ENCODE data around the gene NLGN4Y.

Gene NLGN4Y

GRCh38 chrY:14679181-14679580, 154.9 kb downstream of the NLGN4Y start:
- Histone ChIP-seq H3K4me1 (ENCODE audit: control insufficient read depth, insufficient read depth, low read length) (no peaks in the 10 kb centered on the region), H3K27me3 (ENCODE audit: control insufficient read depth, insufficient read depth, low read length) (no peaks in the 10 kb centered on the region), H3K9ac (ENCODE audit: low read depth, low read length) (no peak overlapping the region), H3K4me2 (ENCODE audit: low read length) (no peak overlapping the region), H3K4me3 (ENCODE audit: low read length) (no peak overlapping the region), H3K9me3 (replicated peaks; ENCODE audit: low read length) (no peaks in the 10 kb centered on the region), H3K36me3 (ENCODE audit: insufficient read depth, low read length) (no peaks in the 10 kb centered on the region)

GRCh38 chrY:14694543-14694942, 170.2 kb downstream of the NLGN4Y start:
- H3K27me3 ChIP-seq (ENCODE audit: control insufficient read depth, insufficient read depth, low read length): no peaks in the 10 kb centered on the region
- no peak overlapping the region for H3K4me3 ChIP-seq (ENCODE audit: low read length)
- H3K36me3 ChIP-seq (ENCODE audit: insufficient read depth, low read length): no peaks in the 10 kb centered on the region
- H3K4me1 ChIP-seq (ENCODE audit: control insufficient read depth, insufficient read depth, low read length): no peaks in the 10 kb centered on the region
- H3K9ac ChIP-seq (ENCODE audit: low read depth, low read length): no peak overlapping the region
- H3K9me3 ChIP-seq (replicated peaks; ENCODE audit: low read length): no peaks in the 10 kb centered on the region
- H3K4me2 ChIP-seq (ENCODE audit: low read length): no peak overlapping the region

DNA sequence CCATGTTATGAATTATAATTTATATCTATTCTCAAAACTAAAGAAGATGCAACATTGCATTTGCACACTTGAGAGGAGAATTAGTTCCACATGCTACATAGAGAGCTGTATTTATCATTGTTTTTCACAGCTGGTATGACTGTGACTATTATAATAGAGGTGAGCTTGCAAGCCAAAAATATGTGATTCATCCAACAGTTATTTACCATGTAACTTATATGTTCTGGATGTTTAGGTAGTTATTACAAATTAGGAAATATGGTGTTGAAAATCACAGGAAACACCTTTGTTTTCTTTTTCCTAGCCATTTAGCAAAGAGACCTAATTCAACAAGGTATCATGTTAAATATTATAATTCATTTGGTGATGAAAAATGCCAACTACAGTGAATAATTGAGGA, 183.8 kb downstream of the NLGN4Y start:
- H3K4me3 ChIP-seq (ENCODE audit: low read length): no peak overlapping the region

DNA sequence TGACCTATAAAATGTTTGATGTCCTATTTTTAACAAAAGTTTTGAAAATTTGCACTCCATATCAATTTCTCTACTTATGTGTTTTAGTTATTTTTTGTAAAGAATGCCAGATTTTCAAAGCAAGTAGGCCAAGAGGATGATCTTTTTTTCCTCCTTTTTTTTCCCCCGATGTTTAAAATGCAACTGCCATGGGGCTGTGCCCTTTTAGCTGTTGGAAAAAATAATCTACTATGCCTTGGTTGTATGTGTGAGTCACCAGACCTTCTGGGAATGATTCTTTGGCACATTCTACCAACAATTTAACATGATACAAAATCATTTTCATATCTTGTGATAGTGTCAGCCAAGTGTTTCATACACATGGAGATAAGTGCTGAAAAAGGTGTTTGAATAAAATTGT, 217.3 kb downstream of the NLGN4Y start:
- no peak overlapping the region for H3K4me2 ChIP-seq (ENCODE audit: low read length)
- no peak overlapping the region for H3K9ac ChIP-seq (ENCODE audit: low read depth, low read length)
- H3K4me1 ChIP-seq (ENCODE audit: control insufficient read depth, insufficient read depth, low read length): no peaks in the 10 kb centered on the region
- H3K36me3 ChIP-seq (ENCODE audit: insufficient read depth, low read length): no peaks in the 10 kb centered on the region
- H3K27me3 ChIP-seq (ENCODE audit: control insufficient read depth, insufficient read depth, low read length): no peaks in the 10 kb centered on the region
- H3K9me3 ChIP-seq (replicated peaks; ENCODE audit: low read length): no peaks in the 10 kb centered on the region
- no peak overlapping the region for H3K4me3 ChIP-seq (ENCODE audit: low read length)

More for the DNA sequence above, 183.8 kb downstream of the NLGN4Y start:
- H3K4me2 ChIP-seq (ENCODE audit: low read length): no peak overlapping the region
- no peaks in the 10 kb centered on the region for H3K36me3 ChIP-seq (ENCODE audit: insufficient read depth, low read length)
- no peak overlapping the region for H3K9ac ChIP-seq (ENCODE audit: low read depth, low read length)
- H3K27me3 ChIP-seq (ENCODE audit: control insufficient read depth, insufficient read depth, low read length): no peaks in the 10 kb centered on the region
- H3K9me3 ChIP-seq (replicated peaks; ENCODE audit: low read length): no peaks in the 10 kb centered on the region
- H3K4me1 ChIP-seq (ENCODE audit: control insufficient read depth, insufficient read depth, low read length): no peaks in the 10 kb centered on the region

DNA sequence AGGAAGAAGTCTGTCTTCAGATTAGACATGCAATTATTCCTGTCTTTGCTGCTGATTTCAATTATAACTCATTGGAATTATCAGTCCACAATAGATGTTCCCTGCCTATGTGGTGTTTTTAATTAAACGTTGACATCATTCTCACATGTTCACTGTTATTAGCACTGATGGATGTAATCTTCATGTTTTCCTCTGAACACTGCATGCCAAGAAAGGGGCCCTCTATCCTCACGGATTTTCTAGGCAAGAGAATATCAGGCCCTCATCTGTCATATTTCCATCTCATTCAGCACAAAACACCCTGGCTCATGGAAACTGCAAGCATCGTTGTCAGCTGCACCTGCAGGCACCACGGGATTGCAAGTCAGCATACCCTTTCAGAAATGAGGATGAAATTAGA, 224.0 kb downstream of the NLGN4Y start:
- Histone ChIP-seq H3K9me3 (replicated peaks; ENCODE audit: low read length) (no peaks in the 10 kb centered on the region), H3K4me2 (ENCODE audit: low read length) (no peak overlapping the region), H3K36me3 (ENCODE audit: insufficient read depth, low read length) (no peaks in the 10 kb centered on the region), H3K4me1 (ENCODE audit: control insufficient read depth, insufficient read depth, low read length) (no peaks in the 10 kb centered on the region), H3K4me3 (ENCODE audit: low read length) (no peak overlapping the region), H3K27me3 (ENCODE audit: control insufficient read depth, insufficient read depth, low read length) (no peaks in the 10 kb centered on the region), H3K9ac (ENCODE audit: low read depth, low read length) (no peak overlapping the region)

DNA sequence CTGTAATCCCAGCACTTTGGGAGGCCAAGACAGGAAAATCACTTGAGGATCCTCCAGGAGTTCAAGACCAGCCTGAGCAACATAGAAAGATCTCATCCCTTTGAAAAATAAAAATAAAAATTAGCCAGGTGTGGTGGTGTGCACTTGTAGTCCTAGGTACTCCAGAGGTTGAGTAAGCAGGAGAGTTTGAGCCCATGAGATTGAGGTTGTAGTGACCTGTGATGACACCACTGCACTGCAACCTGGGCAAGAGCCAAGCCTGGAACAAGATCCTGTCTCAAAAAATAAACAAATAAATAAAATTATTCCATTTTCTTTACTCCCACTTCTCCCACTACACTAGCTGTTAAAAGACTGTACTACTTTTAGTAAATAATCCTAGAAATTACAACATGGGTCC, 231.2 kb downstream of the NLGN4Y start:
- Histone ChIP-seq H3K4me2 (ENCODE audit: low read length) (no peak overlapping the region), H3K36me3 (ENCODE audit: insufficient read depth, low read length) (no peaks in the 10 kb centered on the region), H3K4me1 (ENCODE audit: control insufficient read depth, insufficient read depth, low read length) (no peaks in the 10 kb centered on the region), H3K27me3 (ENCODE audit: control insufficient read depth, insufficient read depth, low read length) (no peaks in the 10 kb centered on the region), H3K9me3 (replicated peaks; ENCODE audit: low read length) (no peaks in the 10 kb centered on the region), H3K9ac (ENCODE audit: low read depth, low read length) (no peak overlapping the region), H3K4me3 (ENCODE audit: low read length) (no peak overlapping the region)

DNA sequence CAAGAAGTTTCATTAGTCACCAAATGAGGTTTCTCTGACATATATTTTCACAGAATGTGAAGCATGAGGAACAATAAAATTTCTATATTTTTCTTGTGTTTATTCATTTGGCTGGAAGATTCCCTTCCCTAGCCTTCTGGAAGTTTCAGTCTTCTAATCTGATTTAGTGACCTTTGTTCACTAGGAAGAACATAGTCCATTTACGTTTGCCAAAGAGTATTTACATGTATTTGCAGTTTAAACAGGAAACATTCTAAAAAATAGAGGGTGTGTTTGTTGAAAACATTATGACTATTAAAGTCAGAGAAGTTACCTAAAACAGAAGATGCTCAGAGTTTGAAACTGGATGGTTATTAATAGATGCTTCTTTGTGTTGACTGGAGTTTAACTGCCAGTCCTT, 238.6 kb downstream of the NLGN4Y start:
- Histone ChIP-seq H3K36me3 (ENCODE audit: insufficient read depth, low read length) (no peaks in the 10 kb centered on the region), H3K9ac (ENCODE audit: low read depth, low read length) (no peak overlapping the region), H3K27me3 (ENCODE audit: control insufficient read depth, insufficient read depth, low read length) (no peaks in the 10 kb centered on the region), H3K4me1 (ENCODE audit: control insufficient read depth, insufficient read depth, low read length) (no peaks in the 10 kb centered on the region), H3K9me3 (replicated peaks; ENCODE audit: low read length) (no peaks in the 10 kb centered on the region), H3K4me2 (ENCODE audit: low read length) (no peak overlapping the region), H3K4me3 (ENCODE audit: low read length) (no peak overlapping the region)

GRCh38 chrY:14763600-14763999, 239.3 kb downstream of the NLGN4Y start:
- Histone ChIP-seq H3K4me1 (ENCODE audit: control insufficient read depth, insufficient read depth, low read length) (no peaks in the 10 kb centered on the region), H3K9ac (ENCODE audit: low read depth, low read length) (no peak overlapping the region), H3K4me3 (ENCODE audit: low read length) (no peak overlapping the region), H3K36me3 (ENCODE audit: insufficient read depth, low read length) (no peaks in the 10 kb centered on the region), H3K27me3 (ENCODE audit: control insufficient read depth, insufficient read depth, low read length) (no peaks in the 10 kb centered on the region), H3K9me3 (replicated peaks; ENCODE audit: low read length) (no peaks in the 10 kb centered on the region), H3K4me2 (ENCODE audit: low read length) (no peak overlapping the region)

- H3K36me3 ChIP-seq (ENCODE audit: insufficient read depth, low read length): no peaks in the 10 kb centered on the region
- H3K4me3 ChIP-seq (ENCODE audit: low read length): no peak overlapping the region
- H3K4me2 ChIP-seq (ENCODE audit: low read length): no peak overlapping the region
- H3K9ac ChIP-seq (ENCODE audit: low read depth, low read length): no peak overlapping the region
- no peaks in the 10 kb centered on the region for H3K27me3 ChIP-seq (ENCODE audit: control insufficient read depth, insufficient read depth, low read length)
- no peaks in the 10 kb centered on the region for H3K9me3 ChIP-seq (replicated peaks; ENCODE audit: low read length)
- no peaks in the 10 kb centered on the region for H3K4me1 ChIP-seq (ENCODE audit: control insufficient read depth, insufficient read depth, low read length)
Measured at GRCh38 chrY:14778208-14778607, 253.9 kb downstream of the NLGN4Y start.

- no peaks in the 10 kb centered on the region for H3K36me3 ChIP-seq (ENCODE audit: insufficient read depth, low read length)
- no peaks in the 10 kb centered on the region for H3K4me1 ChIP-seq (ENCODE audit: control insufficient read depth, insufficient read depth, low read length)
- no peak overlapping the region for H3K4me3 ChIP-seq (ENCODE audit: low read length)
- H3K9ac ChIP-seq (ENCODE audit: low read depth, low read length): no peak overlapping the region
- no peaks in the 10 kb centered on the region for H3K9me3 ChIP-seq (replicated peaks; ENCODE audit: low read length)
- no peak overlapping the region for H3K4me2 ChIP-seq (ENCODE audit: low read length)
- H3K27me3 ChIP-seq (ENCODE audit: control insufficient read depth, insufficient read depth, low read length): no peaks in the 10 kb centered on the region
Measured at GRCh38 chrY:14793104-14793503, 268.8 kb downstream of the NLGN4Y start.

- Histone ChIP-seq H3K36me3 (ENCODE audit: insufficient read depth, low read length) (no peaks in the 10 kb centered on the region), H3K4me2 (ENCODE audit: low read length) (no peak overlapping the region), H3K9me3 (replicated peaks; ENCODE audit: low read length) (no peaks in the 10 kb centered on the region), H3K9ac (ENCODE audit: low read depth, low read length) (no peak overlapping the region), H3K4me3 (ENCODE audit: low read length) (no peak overlapping the region), H3K27me3 (ENCODE audit: control insufficient read depth, insufficient read depth, low read length) (no peaks in the 10 kb centered on the region), H3K4me1 (ENCODE audit: control insufficient read depth, insufficient read depth, low read length) (no peaks in the 10 kb centered on the region)
Measured at GRCh38 chrY:14793674-14794073, 269.3 kb downstream of the NLGN4Y start.

DNA sequence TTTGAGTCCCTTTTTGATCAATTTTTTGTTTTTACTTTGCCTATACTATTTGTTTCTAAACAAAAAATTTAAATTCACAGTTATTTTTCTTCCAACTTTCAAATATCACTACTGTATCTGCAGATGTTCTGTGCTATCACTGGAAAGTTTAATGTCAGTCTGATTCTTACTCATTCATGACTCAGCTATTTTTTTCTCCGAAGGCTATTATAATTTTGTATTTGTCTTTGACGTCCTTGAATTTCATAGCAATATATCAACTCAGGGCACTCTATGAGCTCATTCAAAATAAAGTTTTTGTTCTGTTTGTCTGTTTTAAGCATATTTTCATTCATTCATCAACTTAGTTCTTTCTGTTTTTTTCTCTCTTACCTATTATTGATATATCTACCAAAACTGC, 273.7 kb downstream of the NLGN4Y start:
- Histone ChIP-seq H3K36me3 (ENCODE audit: insufficient read depth, low read length) (no peaks in the 10 kb centered on the region), H3K4me1 (ENCODE audit: control insufficient read depth, insufficient read depth, low read length) (no peaks in the 10 kb centered on the region), H3K4me3 (ENCODE audit: low read length) (no peak overlapping the region), H3K4me2 (ENCODE audit: low read length) (no peak overlapping the region), H3K9ac (ENCODE audit: low read depth, low read length) (no peak overlapping the region), H3K9me3 (replicated peaks; ENCODE audit: low read length) (no peaks in the 10 kb centered on the region), H3K27me3 (ENCODE audit: control insufficient read depth, insufficient read depth, low read length) (no peaks in the 10 kb centered on the region)

All from skeletal muscle satellite cell (primary cell).